Right lobe of liver (tissue), 4 donors: Measurements from ENCODE around the gene ATP13A3.

ENCODE experiments used
- POLR2A ChIP-seq: fragments of 450-650 bp; IDR thresholded peaks from one replicate; pipeline ENCODE4 v1.6.1; 2017; ENCODE audit warnings: antibody characterized with exemption, mild to moderate bottlenecking
- TF ChIP-seq, protein P1 (sequence below), 4 donors: fragments of 200-600 bp in 3 of 4; fragments of 450-650 bp in 1 of 4; IDR thresholded peaks; one replicate each; pipeline versions ENCODE4 v1.5.1 to v1.8.0; 2016 to 2022; ENCODE audit warnings: antibody characterized with exemption in 4 of 4, mild to moderate bottlenecking in 2 of 4
- donor health status: DM: no; HTN: no; CAD: no.
- donor health status: DM: no; HTN: no; CAD: no.
- donor health status: DM: no; HTN: yes; CAD: no.

DNA sequence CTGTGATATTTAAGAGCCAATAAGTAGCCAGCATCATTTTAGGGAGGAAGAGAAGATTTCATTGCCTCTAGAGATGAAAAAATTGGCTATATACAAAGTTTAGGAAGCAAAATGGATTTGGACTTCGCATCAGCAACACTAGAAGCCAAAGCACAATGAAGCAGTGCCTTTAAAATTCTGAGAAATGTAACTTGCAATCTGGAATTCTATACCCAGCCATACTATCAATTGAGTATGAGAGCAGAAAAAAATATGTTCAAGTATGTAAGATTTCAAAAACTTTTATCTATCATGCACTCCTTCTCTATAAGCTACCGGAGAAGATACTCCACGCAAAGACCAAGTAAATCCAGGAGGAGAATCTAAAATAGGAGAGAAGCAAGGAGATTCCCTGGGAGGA, 47.4 kb upstream of the ATP13A3 start:
- TF ChIP-seq, protein P1, sequence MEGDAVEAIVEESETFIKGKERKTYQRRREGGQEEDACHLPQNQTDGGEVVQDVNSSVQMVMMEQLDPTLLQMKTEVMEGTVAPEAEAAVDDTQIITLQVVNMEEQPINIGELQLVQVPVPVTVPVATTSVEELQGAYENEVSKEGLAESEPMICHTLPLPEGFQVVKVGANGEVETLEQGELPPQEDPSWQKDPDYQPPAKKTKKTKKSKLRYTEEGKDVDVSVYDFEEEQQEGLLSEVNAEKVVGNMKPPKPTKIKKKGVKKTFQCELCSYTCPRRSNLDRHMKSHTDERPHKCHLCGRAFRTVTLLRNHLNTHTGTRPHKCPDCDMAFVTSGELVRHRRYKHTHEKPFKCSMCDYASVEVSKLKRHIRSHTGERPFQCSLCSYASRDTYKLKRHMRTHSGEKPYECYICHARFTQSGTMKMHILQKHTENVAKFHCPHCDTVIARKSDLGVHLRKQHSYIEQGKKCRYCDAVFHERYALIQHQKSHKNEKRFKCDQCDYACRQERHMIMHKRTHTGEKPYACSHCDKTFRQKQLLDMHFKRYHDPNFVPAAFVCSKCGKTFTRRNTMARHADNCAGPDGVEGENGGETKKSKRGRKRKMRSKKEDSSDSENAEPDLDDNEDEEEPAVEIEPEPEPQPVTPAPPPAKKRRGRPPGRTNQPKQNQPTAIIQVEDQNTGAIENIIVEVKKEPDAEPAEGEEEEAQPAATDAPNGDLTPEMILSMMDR (IDR thresholded peaks at IDR 0.05), result no peak
- TF ChIP-seq POLR2A, result no peak
